Measurements from ENCODE around the gene SLC10A7.

GRCh38 chr4:146343776-146344175 lies 178.0 kb downstream of the SLC10A7 start:
- TF ChIP-seq CTCF (conservative IDR thresholded peaks at IDR 0.05; ENCODE audit: low read depth in 2 of 2) (no peak), REST (IDR thresholded peaks at IDR 0.05; ENCODE audit: unreplicated experiment) (no peak), EZH2 (IDR thresholded peaks at IDR 0.05; ENCODE audit: low read depth, unreplicated experiment) (no peak), POLR2AphosphoS5 (IDR thresholded peaks at IDR 0.05; ENCODE audit: low read depth) (no peak), CREB1 (CRISPR knock-in tag; IDR thresholded peaks at IDR 0.05; ENCODE audit: low read depth) (no peak), ZNF331 (CRISPR knock-in tag; IDR thresholded peaks at IDR 0.05; ENCODE audit: low read depth) (no peak), EZH2phosphoT487 (IDR thresholded peaks at IDR 0.05; ENCODE audit: unreplicated experiment) (no peak), NANOG (IDR thresholded peaks at IDR 0.05; ENCODE audit: borderline replicate concordance) (no peak)

All from GM23338 (cell line).